Gastrocnemius medialis (tissue), 4 donors: ENCODE data around the gene CNTN4. TPM values are rescaled to one million over a fixed set of nuclear protein-coding genes. Genes with fewer than 3 reads are reported as not detected.

ENCODE experiments used
- ATAC-seq, 2 donors: fragments of 150-250 bp; one replicate each; pipeline ENCODE4 v1.9.1; 2016
- DNase-seq, 2 donors: peaks; one replicate each; pipeline ENCODE4 v3.0.0-alpha.2; 2019
- H3K27ac ChIP-seq, 4 donors: fragments of 200-600 bp; sonication (generic); 1 replicate in 1 of 4; 2 replicates in 3 of 4; pipeline ENCODE4 v1.5.1; 2016 to 2018; ENCODE audit warnings: mild to moderate bottlenecking in 2 of 4, moderate library complexity in 1 of 4
- H3K27me3 ChIP-seq, 3 donors: fragments of 200-600 bp; sonication (generic) in 2 of 3; 1 replicate in 1 of 3; 2 replicates in 2 of 3; pipeline versions ENCODE4 v1.5.1 to v1.6.0; 2016 to 2019; ENCODE audit warnings: mild to moderate bottlenecking in 1 of 3, moderate library complexity in 1 of 3
- H3K36me3 ChIP-seq, 2 donors: fragments of 200-600 bp; sonication (generic) in 1 of 2; one replicate each; pipeline ENCODE4 v1.5.1; 2017 to 2018
- H3K4me1 ChIP-seq, 2 donors: fragments of 200-600 bp; sonication (generic) in 1 of 2; one replicate each; pipeline ENCODE4 v1.5.1; 2016 to 2017; ENCODE audit warnings: mild to moderate bottlenecking in 2 of 2
- H3K4me3 ChIP-seq, 4 donors: fragments of 200-600 bp; sonication (generic) in 3 of 4; 1 replicate in 1 of 4; 2 replicates in 3 of 4; pipeline ENCODE4 v1.5.1; 2016 to 2019; ENCODE audit warnings: mild to moderate bottlenecking in 2 of 4
- H3K9me3 ChIP-seq, 3 donors: fragments of 200-600 bp; sonication (generic) in 2 of 3; 1 replicate in 1 of 3; 2 replicates in 2 of 3; pipeline ENCODE4 v1.5.1; 2016 to 2019
- POLR2A ChIP-seq, 2 donors: fragments of 450-650 bp; IDR thresholded peaks; one replicate each; pipeline ENCODE4 v1.6.1; 2017; ENCODE audit warnings: antibody characterized with exemption in 2 of 2, mild to moderate bottlenecking in 2 of 2, moderate library complexity in 2 of 2
- in situ Hi-C, 4 donors: fragments of 200-750 bp; cut with MboI; loops; one replicate each; pipeline versions ENCODE4 v1.15.0 to v1.8.0; 2017; ENCODE audit warnings: low sequenced_read_pairs in 4 of 4
- intact Hi-C: fragments of 100-400 bp; cut with DNase I; formaldehyde crosslinking; loops from one replicate; pipeline ENCODE4 v1.15.1; 2023; ENCODE audit warnings: low total_unique reads
- total RNA-seq, 4 donors: library from RNA; depleted of rRNA; stranded (reverse); fragments of >200 nt; gene quantifications; one replicate each; pipeline versions ENCODE4 v1.1.0 to v1.2.3, GENCODE V29; 2016
- TF ChIP-seq, protein P1 (sequence below), 5 experiments: fragments of 450-650 bp in 3 of 5; fragments of 200-600 bp in 2 of 5; sonication (generic) in 2 of 5; IDR thresholded peaks in 4 of 5; conservative IDR thresholded peaks in 1 of 5; 1 replicate in 4 of 5; 2 replicates in 1 of 5; pipeline ENCODE4 v1.5.1; 2016 to 2019; ENCODE audit warnings: antibody characterized with exemption in 5 of 5, mild to moderate bottlenecking in 3 of 5, moderate library complexity in 3 of 5

Gene CNTN4
- total RNA-seq, 4 donors from 2014 or later = 0.51 to 1.9 (median 1.4) TPM

DNA sequence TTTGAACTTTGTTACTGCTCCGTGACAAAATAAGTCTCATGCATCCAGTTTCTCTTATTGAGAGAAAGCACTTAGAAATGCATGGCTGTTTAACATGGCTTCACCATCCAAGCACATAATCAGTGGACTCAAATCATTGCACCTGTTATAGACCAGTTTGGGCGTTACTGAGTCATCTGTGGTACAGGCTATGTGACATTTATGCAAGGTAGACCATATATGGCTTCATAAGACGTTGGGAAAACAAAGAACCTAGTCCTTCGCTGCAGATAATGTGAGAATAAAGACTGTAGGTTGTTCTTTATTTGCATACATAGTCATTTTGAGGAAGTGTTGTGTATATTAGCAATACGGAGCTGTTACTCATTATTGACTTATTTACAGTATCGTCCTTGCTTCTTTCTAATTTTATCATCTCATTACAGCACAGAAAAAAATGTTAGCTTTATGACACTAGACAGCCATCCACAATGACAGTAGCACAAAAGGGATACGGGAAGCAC is 636.8 kb downstream of the CNTN4 start:
- Histone ChIP-seq H3K4me1 (no peaks in the 10 kb centered on the region), H3K27me3 (no peaks in the 10 kb centered on the region), H3K4me3 (no peak overlapping the region), H3K9me3 (no peaks in the 10 kb centered on the region), H3K27ac (no peak overlapping the region), H3K36me3 (no peaks in the 10 kb centered on the region)
- intact Hi-C loops (no loop called here), in situ Hi-C loops (no loop called here)
- DNase-seq = no peak
- TF ChIP-seq POLR2A (IDR thresholded peaks at IDR 0.05) = no peak
- TF ChIP-seq, protein P1, sequence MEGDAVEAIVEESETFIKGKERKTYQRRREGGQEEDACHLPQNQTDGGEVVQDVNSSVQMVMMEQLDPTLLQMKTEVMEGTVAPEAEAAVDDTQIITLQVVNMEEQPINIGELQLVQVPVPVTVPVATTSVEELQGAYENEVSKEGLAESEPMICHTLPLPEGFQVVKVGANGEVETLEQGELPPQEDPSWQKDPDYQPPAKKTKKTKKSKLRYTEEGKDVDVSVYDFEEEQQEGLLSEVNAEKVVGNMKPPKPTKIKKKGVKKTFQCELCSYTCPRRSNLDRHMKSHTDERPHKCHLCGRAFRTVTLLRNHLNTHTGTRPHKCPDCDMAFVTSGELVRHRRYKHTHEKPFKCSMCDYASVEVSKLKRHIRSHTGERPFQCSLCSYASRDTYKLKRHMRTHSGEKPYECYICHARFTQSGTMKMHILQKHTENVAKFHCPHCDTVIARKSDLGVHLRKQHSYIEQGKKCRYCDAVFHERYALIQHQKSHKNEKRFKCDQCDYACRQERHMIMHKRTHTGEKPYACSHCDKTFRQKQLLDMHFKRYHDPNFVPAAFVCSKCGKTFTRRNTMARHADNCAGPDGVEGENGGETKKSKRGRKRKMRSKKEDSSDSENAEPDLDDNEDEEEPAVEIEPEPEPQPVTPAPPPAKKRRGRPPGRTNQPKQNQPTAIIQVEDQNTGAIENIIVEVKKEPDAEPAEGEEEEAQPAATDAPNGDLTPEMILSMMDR (IDR thresholded peaks at IDR 0.05 in 4 of 5, conservative IDR thresholded peaks at IDR 0.05 in 1 of 5) = no peak
- ATAC-seq = no peak

GRCh38 chr3:2741516-2741915 is 642.9 kb downstream of the CNTN4 start:
- intact Hi-C loops (no loop called here), in situ Hi-C loops (no loop called here)
- ATAC-seq (no peak), DNase-seq (no peak)
- no peaks in the 10 kb centered on the region for H3K4me1 ChIP-seq
- H3K36me3 ChIP-seq = no peaks in the 10 kb centered on the region
- TF ChIP-seq, protein P1 (IDR thresholded peaks at IDR 0.05 in 4 of 5, conservative IDR thresholded peaks at IDR 0.05 in 1 of 5) = no peak
- no peak for TF ChIP-seq POLR2A (IDR thresholded peaks at IDR 0.05)
- H3K27me3 ChIP-seq = no peaks in the 10 kb centered on the region
- H3K9me3 ChIP-seq = no peaks in the 10 kb centered on the region
- H3K27ac ChIP-seq = no peak overlapping the region
- H3K4me3 ChIP-seq = no peak overlapping the region

DNA sequence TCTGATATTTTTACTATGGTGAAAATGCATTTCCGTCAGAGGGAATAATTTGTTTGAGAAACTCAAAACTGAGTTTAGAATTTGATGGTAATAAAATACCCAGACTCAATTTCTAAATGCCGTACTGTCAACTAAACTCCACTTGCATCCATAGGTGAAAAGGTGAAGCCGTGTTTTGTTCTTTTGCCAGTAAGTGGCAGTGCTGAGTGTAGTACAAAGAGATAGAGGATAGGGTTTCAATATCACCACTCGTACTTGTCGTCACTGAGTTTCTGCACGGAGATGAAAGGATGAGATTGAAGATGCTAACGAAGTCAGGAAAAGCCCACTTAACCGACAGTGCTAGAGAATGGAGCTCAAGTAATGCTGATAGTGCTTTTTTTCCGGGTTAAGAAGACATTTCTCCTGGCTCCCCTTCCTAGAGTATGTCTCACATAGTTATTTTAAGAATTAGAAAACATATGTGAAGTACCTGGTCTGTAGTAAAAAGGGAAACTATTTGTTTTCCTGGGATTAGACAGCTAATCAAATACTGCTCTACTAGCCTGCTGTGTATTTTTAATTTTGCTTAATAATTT is 666.4 kb downstream of the CNTN4 start:
- ATAC-seq (no peak), DNase-seq (no peak)
- in situ Hi-C loops (no loop called here), intact Hi-C loops (no loop called here)
- H3K4me1 ChIP-seq = no peaks in the 10 kb centered on the region
- H3K36me3 ChIP-seq = no peaks in the 10 kb centered on the region
- no peak overlapping the region for H3K27ac ChIP-seq
- no peaks in the 10 kb centered on the region for H3K27me3 ChIP-seq
- H3K9me3 ChIP-seq = no peaks in the 10 kb centered on the region
- TF ChIP-seq, protein P1 (IDR thresholded peaks at IDR 0.05 in 4 of 5, conservative IDR thresholded peaks at IDR 0.05 in 1 of 5) = no peak
- no peak for TF ChIP-seq POLR2A (IDR thresholded peaks at IDR 0.05)
- H3K4me3 ChIP-seq = no peak overlapping the region

DNA sequence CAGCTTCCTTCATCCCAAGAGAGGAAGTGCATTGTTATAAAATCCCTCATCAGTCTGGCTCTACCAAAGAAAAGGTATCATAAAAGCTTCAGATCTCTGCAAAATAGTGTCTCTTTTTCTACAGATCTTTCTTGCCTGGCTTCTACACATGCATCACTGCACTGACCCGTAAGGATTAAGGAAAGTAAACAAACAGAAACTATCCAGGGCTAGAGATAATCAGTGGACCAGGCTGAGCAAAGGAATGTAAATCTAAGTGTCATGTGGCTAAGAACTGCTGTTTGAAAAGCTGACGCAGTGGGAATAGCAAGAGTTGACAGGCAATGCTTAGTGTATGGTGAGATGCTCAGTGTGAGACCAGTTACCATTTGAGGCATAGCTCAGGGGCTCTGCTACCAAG is 671.8 kb downstream of the CNTN4 start:
- no peak for TF ChIP-seq POLR2A (IDR thresholded peaks at IDR 0.05)
- TF ChIP-seq, protein P1 (IDR thresholded peaks at IDR 0.05 in 4 of 5, conservative IDR thresholded peaks at IDR 0.05 in 1 of 5) = no peak
- H3K4me3 ChIP-seq = no peak overlapping the region
- no peaks in the 10 kb centered on the region for H3K27me3 ChIP-seq
- ATAC-seq (no peak), DNase-seq (no peak)
- in situ Hi-C loops (no loop called here), intact Hi-C loops (no loop called here)
- H3K4me1 ChIP-seq = no peaks in the 10 kb centered on the region
- no peaks in the 10 kb centered on the region for H3K36me3 ChIP-seq
- H3K9me3 ChIP-seq = no peaks in the 10 kb centered on the region
- H3K27ac ChIP-seq = no peak overlapping the region

DNA sequence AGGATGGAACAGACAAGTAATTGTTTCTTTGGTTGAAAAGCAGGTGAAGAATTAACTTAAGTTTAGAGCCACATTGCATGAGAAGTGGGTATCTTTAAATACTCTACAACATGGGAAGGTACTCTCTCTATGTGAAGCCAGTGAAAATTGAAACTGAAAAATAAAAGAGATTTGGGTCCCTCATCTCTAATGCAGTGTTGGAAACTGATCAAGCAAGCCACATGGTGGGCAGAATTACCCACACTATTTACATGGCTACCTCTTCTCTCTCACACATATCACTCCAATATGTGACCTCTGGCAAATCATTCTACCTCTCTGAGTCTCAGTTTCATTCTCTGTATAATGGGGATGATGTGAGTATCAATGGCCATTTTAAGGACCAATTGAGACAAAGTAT is 672.5 kb downstream of the CNTN4 start:
- intact Hi-C loops = no loop called here
- no peaks in the 10 kb centered on the region for H3K27me3 ChIP-seq
- H3K4me1 ChIP-seq = no peaks in the 10 kb centered on the region
- in situ Hi-C loops = no loop called here
- DNase-seq (no peak), ATAC-seq (no peak)
- TF ChIP-seq, protein P1 (IDR thresholded peaks at IDR 0.05 in 4 of 5, conservative IDR thresholded peaks at IDR 0.05 in 1 of 5) = no peak
- no peak for TF ChIP-seq POLR2A (IDR thresholded peaks at IDR 0.05)
- no peak overlapping the region for H3K27ac ChIP-seq
- no peaks in the 10 kb centered on the region for H3K36me3 ChIP-seq
- H3K9me3 ChIP-seq = no peaks in the 10 kb centered on the region
- no peak overlapping the region for H3K4me3 ChIP-seq
